ENCODE results near the gene FSCN2. TPM values are rescaled to one million over a fixed set of nuclear protein-coding genes. Genes with fewer than 3 reads are reported as not detected.

FSCN2 gene
- total RNA-seq, 3 donors from 2014 or later: 0.48 to 3.2 (median 1.6) TPM

DNA sequence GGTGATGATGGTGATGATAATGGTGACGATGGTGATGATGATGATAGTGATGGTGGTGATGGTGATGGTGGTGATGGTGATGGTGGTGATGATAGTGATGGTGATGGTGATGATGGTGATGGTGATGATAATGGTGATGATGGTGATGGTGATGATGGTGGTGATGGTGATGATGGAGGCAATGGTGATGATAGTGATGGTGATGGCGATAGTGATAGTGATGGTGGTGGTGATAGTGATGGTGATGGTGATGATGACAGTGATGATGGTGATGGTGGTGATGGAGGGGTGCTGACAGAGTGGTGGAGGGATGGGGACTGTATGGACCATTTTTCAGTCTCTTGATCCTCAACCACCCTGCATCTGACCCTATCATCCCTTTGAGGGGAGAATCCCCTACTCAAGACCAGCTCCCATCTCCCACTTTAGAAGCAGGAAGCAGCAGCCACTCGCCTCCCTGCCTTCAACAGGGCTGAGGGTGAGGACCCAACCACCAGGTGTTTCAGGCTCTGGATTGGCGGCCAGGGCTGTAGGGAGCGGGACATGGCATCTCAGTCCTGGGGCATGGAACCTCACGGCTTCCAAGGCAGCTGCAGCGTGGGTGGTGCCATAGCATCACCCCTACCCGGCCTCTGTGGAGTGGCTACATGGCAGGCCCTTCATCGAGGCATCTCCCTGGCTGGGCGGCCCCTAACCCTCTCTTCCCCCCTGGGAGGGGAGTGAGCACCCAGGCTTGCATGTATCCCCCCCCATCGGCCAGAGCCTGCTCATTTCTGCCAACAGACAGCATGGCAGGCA lies 4.5 kb downstream of the FSCN2 start:
- DNase-seq (ENCODE audit: low spot score in 2 of 2): no peak
- TF ChIP-seq POLR2A (IDR thresholded peaks at IDR 0.05): no peak
- TF ChIP-seq CTCF (IDR thresholded peaks at IDR 0.05): no peak
- TF ChIP-seq POLR2AphosphoS5 (IDR thresholded peaks at IDR 0.05): no peak
- H3K27ac ChIP-seq: no peak overlapping the region
- H3K4me3 ChIP-seq: no peak overlapping the region
- H3K36me3 ChIP-seq: no peaks in the 10 kb centered on the region
- peaks cover 0 to 16% of the 10 kb centered on the region in 2 donors for H3K27me3 ChIP-seq
- H3K9me3 ChIP-seq: no peaks in the 10 kb centered on the region
- no peaks in the 10 kb centered on the region for H3K4me1 ChIP-seq
- intact Hi-C loops (cut with DNase I; ENCODE audit: low total_unique reads): no loop called here

DNA sequence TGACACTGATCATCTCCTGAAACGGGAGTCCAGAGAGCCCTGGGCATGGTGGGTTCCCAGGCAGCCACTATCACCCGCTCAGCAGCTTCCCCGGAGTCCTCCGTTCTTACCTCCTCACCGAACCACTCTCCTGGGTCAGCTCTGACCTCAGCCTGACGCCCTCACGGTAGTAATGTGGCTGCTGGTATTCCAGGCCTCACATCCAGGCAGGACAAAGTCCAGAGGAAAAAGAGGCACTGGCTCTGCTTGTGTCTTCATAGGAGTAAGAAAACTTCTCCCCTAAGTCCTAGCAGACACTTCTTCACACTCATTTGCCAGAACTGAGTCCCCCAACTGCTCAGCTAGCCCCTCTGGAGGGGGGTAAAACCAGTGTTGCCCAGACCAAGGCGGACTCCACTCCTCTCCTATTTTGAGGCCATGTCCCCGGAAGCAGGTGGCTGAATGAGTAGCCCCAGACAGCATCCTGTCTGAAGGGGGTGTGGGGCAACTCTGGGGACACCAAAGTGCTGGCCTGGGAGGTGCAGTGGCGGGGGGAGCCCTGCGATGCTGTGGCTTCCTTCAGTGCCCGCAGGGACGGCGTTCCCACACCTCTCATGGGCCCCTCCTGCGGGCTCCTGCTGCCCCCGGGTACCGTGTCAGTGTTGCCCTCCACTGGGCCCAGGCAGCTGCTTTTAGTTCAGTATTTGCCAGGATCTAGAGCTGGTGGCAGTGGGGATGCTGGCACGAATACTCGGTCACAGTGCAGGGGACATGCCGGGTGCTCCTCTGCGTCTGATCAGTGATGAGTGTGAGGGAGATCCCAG lies 5.4 kb downstream of the FSCN2 start:
- Histone ChIP-seq H3K4me1 (no peaks in the 10 kb centered on the region), H3K27me3 (peaks cover 0 to 11% of the 10 kb centered on the region in 2 donors), H3K27ac (no peak overlapping the region), H3K4me3 (no peak overlapping the region), H3K9me3 (no peaks in the 10 kb centered on the region), H3K36me3 (no peaks in the 10 kb centered on the region)
- TF ChIP-seq CTCF (IDR thresholded peaks at IDR 0.05) (no peak), POLR2AphosphoS5 (IDR thresholded peaks at IDR 0.05) (no peak), POLR2A (IDR thresholded peaks at IDR 0.05) (no peak)
- DNase-seq (ENCODE audit: low spot score in 2 of 2): no peak
- intact Hi-C loops (cut with DNase I; ENCODE audit: low total_unique reads): no loop called here

DNA sequence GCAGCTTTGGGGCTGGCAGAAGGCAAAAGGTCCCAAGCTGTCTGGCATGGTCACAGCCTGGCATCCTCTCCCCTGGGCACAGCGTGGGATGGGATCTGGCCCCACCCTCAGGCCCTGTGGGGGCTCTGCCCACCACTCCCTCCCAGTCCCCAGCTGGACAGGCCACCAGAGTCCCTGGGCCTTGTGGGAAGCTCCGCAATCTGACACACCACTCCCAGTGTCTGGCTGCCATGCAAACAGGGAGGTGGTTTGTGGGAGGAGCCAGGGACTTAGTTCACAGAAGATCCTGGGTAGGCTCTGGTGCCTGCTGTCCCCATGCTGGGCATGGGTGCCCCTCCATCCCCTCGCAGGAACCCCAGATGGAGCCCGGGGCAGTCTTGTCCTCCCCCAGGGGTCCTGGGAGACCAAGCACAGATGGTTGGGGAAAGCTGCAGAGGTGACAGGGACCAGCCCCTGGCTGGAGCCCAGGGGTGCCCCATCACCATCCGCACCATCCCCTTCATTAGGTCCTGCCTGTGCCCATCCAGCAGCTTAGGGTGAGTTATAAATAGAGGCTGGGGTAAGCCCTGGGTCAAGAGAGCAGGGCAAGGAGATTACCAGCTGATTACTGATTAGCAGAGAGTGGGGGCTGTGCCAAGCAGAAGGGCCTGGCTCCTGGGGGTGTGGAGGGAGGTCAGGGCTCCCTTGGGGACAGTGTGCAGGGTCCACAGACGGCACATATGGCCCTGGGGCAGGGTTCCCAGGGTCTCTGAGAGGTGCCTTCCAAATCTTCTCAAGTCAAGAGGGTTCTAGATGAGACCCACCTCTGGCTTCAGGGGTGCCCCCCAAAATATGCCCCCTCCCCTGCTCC lies 6.2 kb downstream of the FSCN2 start:
- peaks cover 0 to 11% of the 10 kb centered on the region in 2 donors for H3K27me3 ChIP-seq
- TF ChIP-seq POLR2AphosphoS5 (IDR thresholded peaks at IDR 0.05) (no peak), CTCF (IDR thresholded peaks at IDR 0.05) (no peak), POLR2A (IDR thresholded peaks at IDR 0.05) (no peak)

GRCh38 chr17:81535007-81535328 lies 6.8 kb downstream of the FSCN2 start:
- no peaks in the 10 kb centered on the region for H3K36me3 ChIP-seq
- TF ChIP-seq CTCF (IDR thresholded peaks at IDR 0.05) (no peak), POLR2A (IDR thresholded peaks at IDR 0.05) (no peak), POLR2AphosphoS5 (IDR thresholded peaks at IDR 0.05) (no peak)
- H3K4me1 ChIP-seq: no peaks in the 10 kb centered on the region
- H3K4me3 ChIP-seq: no peak overlapping the region
- no peak overlapping the region for H3K27ac ChIP-seq
- peaks cover 0 to 11% of the 10 kb centered on the region in 2 donors for H3K27me3 ChIP-seq
- intact Hi-C loops (cut with DNase I; ENCODE audit: low total_unique reads): no loop called here
- no peak for DNase-seq (ENCODE audit: low spot score in 2 of 2)
- H3K9me3 ChIP-seq: no peaks in the 10 kb centered on the region

More for the DNA sequence above, 6.2 kb downstream of the FSCN2 start:
- Histone ChIP-seq H3K4me3 (no peak overlapping the region), H3K9me3 (no peaks in the 10 kb centered on the region), H3K4me1 (no peaks in the 10 kb centered on the region), H3K27ac (no peak overlapping the region), H3K36me3 (no peaks in the 10 kb centered on the region)
- intact Hi-C loops (cut with DNase I; ENCODE audit: low total_unique reads): no loop called here
- DNase-seq (ENCODE audit: low spot score in 2 of 2): no peak

Data from breast epithelium (tissue), 4 donors.